PC-9 (cell line): ENCODE data around the gene ATP13A3. TPM values are rescaled to one million over a fixed set of nuclear protein-coding genes. Genes with fewer than 3 reads are reported as not detected.

Source experiments
- BruUV-seq: library from RNA; stranded (reverse); fragments of 400-500 nt; replicated peaks from 2 replicates; lab custom pipeline; 2021; lab: Mats Ljungman, UMichigan
- CTCF ChIA-PET: fragments of 300-600 bp; sonication (Branson Sonifier 250); formaldehyde crosslinking; loops from one replicate; lab custom pipeline; 2022; ENCODE audit warnings: antibody characterized with exemption; lab: Charles Lee
- POLR2A ChIA-PET: fragments of 300-600 bp; sonication (Branson Sonifier 250); formaldehyde crosslinking; loops from one replicate; lab custom pipeline; 2022; ENCODE audit warnings: antibody characterized with exemption; ENCODE audit not compliant: unreplicated experiment; lab: Charles Lee
- DNase-seq, 2 experiments: peaks; one replicate each; pipeline versions ENCODE4 v3.0.0 to v3.0.0-alpha.2; 2015 to 2022; ENCODE audit warnings: mixed read lengths in 1 of 2
- H2AFZ ChIP-seq: fragments of 200-600 bp; sonication (generic); 2 replicates; pipeline ENCODE4 v1.8.1; 2017; ENCODE audit warnings: antibody characterized with exemption
- H3F3A ChIP-seq: fragments of 200-600 bp; sonication (generic); 2 replicates; pipeline ENCODE4 v1.8.1; 2017; ENCODE audit warnings: antibody characterized with exemption, mild to moderate bottlenecking, low read depth; ENCODE audit not compliant: insufficient read depth
- H3K27ac ChIP-seq: fragments of 200-600 bp; sonication (generic); 2 replicates; pipeline ENCODE4 v1.6.1; 2016; ENCODE audit warnings: mixed run types
- H3K27me3 ChIP-seq: fragments of 200-600 bp; sonication (generic); 2 replicates; pipeline ENCODE4 v1.6.1; 2016; ENCODE audit warnings: low read depth, mixed run types; ENCODE audit not compliant: insufficient read depth
- H3K36me3 ChIP-seq: fragments of 200-600 bp; sonication (generic); 2 replicates; pipeline ENCODE4 v1.6.1; 2016; ENCODE audit warnings: low read depth, mixed run types
- H3K4me1 ChIP-seq: fragments of 200-600 bp; sonication (generic); replicated peaks from 2 replicates; pipeline ENCODE4 v1.6.1; 2016; ENCODE audit warnings: mixed run types; ENCODE audit not compliant: insufficient read depth
- H3K4me2 ChIP-seq: fragments of 200-600 bp; sonication (generic); 2 replicates; pipeline ENCODE4 v1.6.1; 2017; ENCODE audit warnings: mixed run types
- H3K4me3 ChIP-seq: fragments of 200-600 bp; sonication (generic); 2 replicates; pipeline ENCODE4 v1.6.1; 2016; ENCODE audit warnings: mixed run types
- H3K79me2 ChIP-seq: fragments of 200-600 bp; sonication (generic); 2 replicates; pipeline ENCODE4 v1.6.1; 2017; ENCODE audit warnings: low read depth, mixed run types
- H3K9me2 ChIP-seq: fragments of 200-600 bp; sonication (generic); 2 replicates; pipeline ENCODE4 v1.8.1; 2017; ENCODE audit warnings: mild to moderate bottlenecking; ENCODE audit not compliant: insufficient read depth
- H3K9me3 ChIP-seq: fragments of 200-600 bp; sonication (generic); 2 replicates; pipeline ENCODE4 v1.8.1; 2016; ENCODE audit warnings: low read depth; ENCODE audit not compliant: insufficient read depth
- H4K20me1 ChIP-seq: fragments of 200-600 bp; sonication (generic); 2 replicates; pipeline ENCODE4 v1.8.1; 2017; ENCODE audit not compliant: insufficient read depth
- EZH2 ChIP-seq: fragments of 200-600 bp; sonication (generic); IDR thresholded peaks from 2 replicates; pipeline ENCODE4 v1.8.0; 2017; ENCODE audit warnings: antibody characterized with exemption, low read depth
- intact Hi-C: fragments of 100-400 bp; cut with micrococcal nuclease; formaldehyde crosslinking; loops from one replicate; pipeline ENCODE4 v1.10.0; 2022; ENCODE audit not compliant: unreplicated experiment
- total RNA-seq: library from RNA; stranded (reverse); gene quantifications from 2 replicates; pipeline ENCODE4 v1.2.3, GENCODE V29; 2021
- TF ChIP-seq, protein P1 (sequence below): fragments of 200-600 bp; sonication (generic); conservative IDR thresholded peaks from 2 replicates; pipeline ENCODE4 v1.6.1; 2017; ENCODE audit warnings: mixed run types, antibody characterized with exemption, mild to moderate bottlenecking, moderate library complexity

Gene ATP13A3
- total RNA-seq, 1 experiment from 2014 or later, result 242 TPM

DNA sequence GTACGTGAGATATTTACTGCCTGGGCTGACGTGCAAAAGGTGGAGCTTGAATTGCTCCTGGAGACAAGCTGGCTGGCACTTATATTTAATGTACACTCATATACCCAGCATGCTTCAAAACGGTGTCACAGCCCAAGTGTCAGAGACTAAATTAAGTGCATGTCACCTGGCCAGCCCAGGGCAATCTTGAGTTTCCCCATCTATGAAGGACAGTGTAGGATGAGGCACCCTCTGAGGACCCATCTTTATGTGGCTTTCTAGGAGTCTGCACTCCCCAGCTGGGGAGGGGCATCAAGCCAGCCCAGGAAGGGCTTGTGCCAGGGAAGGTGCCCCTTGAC lies 122.5 kb downstream of the ATP13A3 start:
- Histone ChIP-seq H3K4me3 (no peak overlapping the region), H3K9me2 (no peaks in the 10 kb centered on the region), H3K27ac (no peak overlapping the region), H3K36me3 (no peaks in the 10 kb centered on the region), H3K4me1 (no peaks in the 10 kb centered on the region), H3K4me2 (no peak overlapping the region), H3F3A (no peaks in the 10 kb centered on the region), H3K9me3 (no peaks in the 10 kb centered on the region), H3K27me3 (peaks cover 78% of the 10 kb centered on the region), H3K79me2 (no peaks in the 10 kb centered on the region), H4K20me1 (no peaks in the 10 kb centered on the region), H2AFZ (no peak overlapping the region)
- BruUV-seq, result no TSS peak
- intact Hi-C loops, result no loop called here
- CTCF ChIA-PET, result no interaction called here
- no peak for DNase-seq
- POLR2A ChIA-PET, result no interaction called here
- TF ChIP-seq, protein P1, sequence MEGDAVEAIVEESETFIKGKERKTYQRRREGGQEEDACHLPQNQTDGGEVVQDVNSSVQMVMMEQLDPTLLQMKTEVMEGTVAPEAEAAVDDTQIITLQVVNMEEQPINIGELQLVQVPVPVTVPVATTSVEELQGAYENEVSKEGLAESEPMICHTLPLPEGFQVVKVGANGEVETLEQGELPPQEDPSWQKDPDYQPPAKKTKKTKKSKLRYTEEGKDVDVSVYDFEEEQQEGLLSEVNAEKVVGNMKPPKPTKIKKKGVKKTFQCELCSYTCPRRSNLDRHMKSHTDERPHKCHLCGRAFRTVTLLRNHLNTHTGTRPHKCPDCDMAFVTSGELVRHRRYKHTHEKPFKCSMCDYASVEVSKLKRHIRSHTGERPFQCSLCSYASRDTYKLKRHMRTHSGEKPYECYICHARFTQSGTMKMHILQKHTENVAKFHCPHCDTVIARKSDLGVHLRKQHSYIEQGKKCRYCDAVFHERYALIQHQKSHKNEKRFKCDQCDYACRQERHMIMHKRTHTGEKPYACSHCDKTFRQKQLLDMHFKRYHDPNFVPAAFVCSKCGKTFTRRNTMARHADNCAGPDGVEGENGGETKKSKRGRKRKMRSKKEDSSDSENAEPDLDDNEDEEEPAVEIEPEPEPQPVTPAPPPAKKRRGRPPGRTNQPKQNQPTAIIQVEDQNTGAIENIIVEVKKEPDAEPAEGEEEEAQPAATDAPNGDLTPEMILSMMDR, result no peak
- no peak for TF ChIP-seq EZH2

DNA sequence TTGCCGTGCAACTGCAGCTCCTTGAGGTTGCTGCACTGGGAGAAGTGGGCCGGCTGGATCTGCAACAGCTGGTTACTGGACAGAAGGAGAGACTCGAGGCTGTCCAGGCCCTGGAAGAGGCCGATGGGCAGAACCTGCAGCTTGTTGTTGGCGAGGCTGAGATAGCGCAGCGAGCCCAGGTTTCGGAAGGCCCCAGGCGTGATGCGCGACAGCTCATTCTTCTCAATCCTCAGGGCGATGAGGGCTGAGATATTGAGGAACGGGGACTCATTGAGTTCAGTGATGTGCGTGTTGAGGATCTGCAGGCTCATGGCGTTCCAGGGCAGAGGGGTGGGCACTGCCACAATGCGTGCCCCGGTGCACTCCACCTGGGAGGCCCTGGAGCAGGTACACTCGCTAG lies 126.2 kb downstream of the ATP13A3 start:
- no peak overlapping the region for H2AFZ ChIP-seq
- intact Hi-C loops, result no loop called here
- TF ChIP-seq EZH2, result no peak
- TF ChIP-seq, protein P1, result no peak
- DNase-seq, result no peak
- no peak overlapping the region for H3K27ac ChIP-seq
- no peak overlapping the region for H3K4me3 ChIP-seq
- H3K4me1 ChIP-seq, result no peaks in the 10 kb centered on the region
- POLR2A ChIA-PET, result no interaction called here
- no peaks in the 10 kb centered on the region for H3K9me2 ChIP-seq
- no peaks in the 10 kb centered on the region for H3F3A ChIP-seq
- CTCF ChIA-PET, result no interaction called here
- no peaks in the 10 kb centered on the region for H3K36me3 ChIP-seq
- no peaks in the 10 kb centered on the region for H3K79me2 ChIP-seq
- no peaks in the 10 kb centered on the region for H4K20me1 ChIP-seq
- H3K4me2 ChIP-seq, result no peak overlapping the region
- no peaks in the 10 kb centered on the region for H3K9me3 ChIP-seq
- peaks cover 84% of the 10 kb centered on the region for H3K27me3 ChIP-seq
- BruUV-seq, result no TSS peak

DNA sequence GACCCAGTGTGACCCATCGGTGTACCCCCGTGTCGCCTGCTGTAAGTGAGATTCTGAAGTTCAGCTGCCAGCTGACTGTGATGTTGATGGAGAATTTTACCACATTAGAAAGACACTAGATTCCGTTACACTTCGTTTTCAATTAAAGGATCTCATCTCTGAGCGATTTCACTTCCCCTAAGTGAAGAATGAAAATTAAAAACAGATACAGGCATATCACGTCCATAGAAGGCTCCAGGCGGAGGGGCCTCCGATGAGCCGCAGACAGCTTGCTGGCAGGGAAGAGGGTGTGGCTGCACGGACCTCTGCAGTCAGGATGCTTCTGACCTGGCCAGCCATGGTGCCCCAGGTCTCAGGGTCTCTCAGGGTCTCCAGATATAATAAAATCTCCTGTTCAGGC lies 129.1 kb downstream of the ATP13A3 start:
- Histone ChIP-seq H3K9me3 (no peaks in the 10 kb centered on the region), H3K27ac (no peak overlapping the region), H3K4me1 (no peaks in the 10 kb centered on the region), H3K4me2 (no peak overlapping the region), H2AFZ (no peak overlapping the region), H3K79me2 (no peaks in the 10 kb centered on the region), H3K27me3 (peaks cover 73% of the 10 kb centered on the region), H3F3A (no peaks in the 10 kb centered on the region), H3K9me2 (no peaks in the 10 kb centered on the region), H3K36me3 (no peaks in the 10 kb centered on the region), H3K4me3 (no peak overlapping the region), H4K20me1 (no peaks in the 10 kb centered on the region)
- CTCF ChIA-PET, result no interaction called here
- POLR2A ChIA-PET, result interaction anchor here (0.6 kb wide), 1 partner anchor 654 kb away, joined by 4 read pairs; no protein-coding TSS in a partner anchor
- intact Hi-C loops, result no loop called here
- DNase-seq, result no peak
- no peak for TF ChIP-seq EZH2
- TF ChIP-seq, protein P1, result no peak
- BruUV-seq, result no TSS peak
